DMS153 treated with DMSO at 0.1 percent for 48 hours (cell line): ENCODE measurements around the gene CBR3.
"Not testable (repeated sequence)": the region's sequence is repeated elsewhere in the genome, so short reads cannot be mapped to it uniquely, and the experiment has no call there.

Source experiments
- DNase-seq: peaks from one replicate; lab custom pipeline; 2025; ENCODE audit not compliant: unreplicated experiment; lab: John Stamatoyannopoulos, UW

CBR3 gene

DNA sequence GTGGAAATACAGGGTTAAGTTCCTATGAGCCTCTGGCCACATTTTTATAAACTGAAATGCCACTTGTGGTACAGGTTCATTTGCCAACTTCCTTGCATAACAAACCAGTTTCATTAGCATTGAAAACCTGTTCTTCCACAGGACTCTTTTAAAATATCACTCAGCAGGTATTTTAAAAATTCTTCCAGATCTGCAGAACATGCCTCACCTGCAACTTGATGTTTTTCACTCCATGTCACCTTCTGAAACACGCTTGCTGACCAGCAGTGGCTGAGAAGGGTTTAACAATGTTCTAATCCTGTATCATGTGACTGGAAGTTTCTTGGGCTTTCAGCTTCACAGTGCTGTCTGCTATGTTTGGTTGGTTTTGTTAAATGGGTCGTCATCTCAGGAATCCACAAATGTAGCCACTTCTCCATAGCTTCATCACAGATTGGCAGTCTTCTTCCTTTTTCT, 17.6 kb upstream of the CBR3 start:
- DNase-seq: no peak

- no peak for DNase-seq
Measured at GRCh38 chr21:36120304-36120888, 14.5 kb upstream of the CBR3 start.

- no peak for DNase-seq
Measured at GRCh38 chr21:36122977-36123376, 11.9 kb upstream of the CBR3 start.

DNA sequence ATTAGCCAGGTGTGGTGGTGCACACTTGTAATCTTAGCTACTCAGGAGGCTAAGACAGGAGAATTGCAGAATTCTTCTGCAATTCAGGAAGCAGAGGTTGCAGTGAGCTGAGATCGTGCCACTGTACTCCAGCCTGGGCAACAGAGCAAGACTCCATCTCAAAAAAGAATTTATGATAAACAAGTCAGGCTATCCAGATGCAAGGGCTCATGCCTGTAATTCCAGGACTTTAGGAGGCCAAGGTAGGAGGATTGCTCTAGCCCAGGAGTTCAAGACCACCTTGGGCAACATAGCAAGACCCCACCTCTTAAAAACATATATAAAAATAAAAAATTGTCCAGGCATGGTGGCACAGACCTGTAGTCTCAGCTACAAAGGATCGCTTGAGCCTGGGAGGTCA, 10.5 kb upstream of the CBR3 start:
- DNase-seq: no peak

DNA sequence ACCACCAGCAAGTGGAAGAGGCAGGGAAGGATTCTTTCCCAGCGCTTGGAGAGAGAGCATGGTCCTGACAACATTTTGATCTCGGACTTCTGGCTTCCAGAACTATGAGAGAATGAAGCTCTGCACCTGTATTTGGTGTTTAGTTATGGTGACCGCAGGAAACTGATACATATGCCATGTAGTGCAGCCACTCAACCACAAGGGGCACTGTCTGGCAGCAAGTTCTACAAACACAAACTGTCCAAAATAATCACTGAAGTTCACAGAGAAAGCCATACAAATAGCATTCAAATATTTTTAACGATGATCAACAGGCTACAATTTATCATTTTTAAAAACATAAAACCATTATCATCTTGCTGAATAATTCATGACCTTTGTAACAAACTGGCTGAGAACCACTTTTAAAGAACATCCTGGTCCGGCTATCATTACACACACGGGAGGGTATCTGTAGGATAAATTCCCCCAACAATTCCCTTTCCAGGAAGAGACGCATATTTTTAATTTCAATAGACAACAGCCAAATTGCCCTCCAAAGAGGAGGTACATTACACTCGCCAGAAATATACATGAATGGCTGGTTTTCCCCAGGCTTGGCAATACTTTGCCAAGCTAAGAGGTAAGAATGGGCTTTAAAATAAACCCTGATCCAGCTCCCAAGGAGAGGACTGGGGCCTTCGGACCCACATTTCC, 9.2 kb upstream of the CBR3 start:
- peak; percentile 36 for DNase-seq

- DNase-seq: no peak
Measured at GRCh38 chr21:36126208-36126565, 8.7 kb upstream of the CBR3 start.

GRCh38 chr21:36126621-36127110, 8.2 kb upstream of the CBR3 start:
- no peak for DNase-seq

- DNase-seq: no peak
Measured at GRCh38 chr21:36127250-36127904, 7.5 kb upstream of the CBR3 start.

DNA sequence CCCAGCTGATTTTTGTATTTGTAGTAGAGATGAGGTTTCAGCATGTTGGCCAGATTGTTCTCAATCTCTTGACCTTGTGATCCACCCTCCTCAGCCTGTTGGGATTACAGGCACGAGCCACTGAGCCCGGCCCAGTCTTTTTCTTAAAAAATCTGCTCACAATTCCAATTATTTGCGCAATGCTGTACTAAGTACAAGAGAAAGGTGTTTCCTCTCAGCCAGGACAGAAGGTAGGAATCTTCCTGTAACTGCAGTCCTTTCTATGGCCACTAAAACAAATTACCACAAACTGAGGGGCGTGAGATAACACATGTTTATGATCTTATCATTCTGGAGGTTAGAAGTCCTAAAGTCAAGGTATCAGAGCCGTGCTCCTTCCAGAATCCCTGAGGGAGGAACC, 6.9 kb upstream of the CBR3 start:
- no peak for DNase-seq

DNA sequence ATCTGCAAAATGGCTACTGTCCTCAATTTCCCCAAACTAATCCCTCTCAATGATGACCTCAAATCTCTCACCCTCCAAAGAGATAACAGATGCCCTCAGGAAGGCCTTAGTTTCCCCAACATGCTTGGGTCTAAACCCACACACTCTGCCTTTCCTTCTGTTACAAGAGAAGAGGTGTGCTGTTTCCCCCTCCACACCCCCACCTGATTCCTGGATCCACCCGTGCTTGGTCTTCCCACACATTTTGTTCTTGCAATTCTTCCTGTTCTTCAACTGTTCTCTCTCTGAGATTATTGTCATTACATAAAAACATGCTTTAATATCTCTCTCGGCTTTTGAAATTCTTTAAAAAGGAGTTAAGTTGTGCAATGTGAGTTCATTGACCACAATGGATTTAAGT, 5.7 kb upstream of the CBR3 start:
- DNase-seq: no peak

- DNase-seq: not testable (repeated sequence)
Measured at GRCh38 chr21:36130414-36130762, 4.5 kb upstream of the CBR3 start.

DNA sequence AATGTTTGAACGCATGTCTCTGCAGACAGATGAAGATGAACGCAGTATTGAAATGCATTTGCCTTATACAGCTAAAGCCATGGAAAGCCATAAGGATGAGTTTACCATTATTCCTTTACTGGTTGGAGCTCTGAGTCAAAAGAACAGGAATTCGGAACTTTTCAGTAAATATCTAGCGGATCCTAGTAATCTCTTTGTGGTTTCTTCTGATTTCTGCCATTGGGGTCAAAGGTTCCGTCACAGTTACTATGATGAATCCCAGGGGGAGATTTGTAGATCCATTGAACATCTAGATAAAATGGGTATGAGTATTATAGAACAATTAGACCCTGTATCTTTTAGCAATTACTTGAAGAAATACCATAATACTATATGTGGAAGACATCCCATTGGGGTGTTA, 4.0 kb upstream of the CBR3 start:
- DNase-seq: not testable (repeated sequence)

- no peak for DNase-seq
Measured at GRCh38 chr21:36132696-36133095, 2.2 kb upstream of the CBR3 start.

- DNase-seq: peak; percentile 44
Measured at GRCh38 chr21:36135391-36136102, 668 bp downstream of the CBR3 start.

DNA sequence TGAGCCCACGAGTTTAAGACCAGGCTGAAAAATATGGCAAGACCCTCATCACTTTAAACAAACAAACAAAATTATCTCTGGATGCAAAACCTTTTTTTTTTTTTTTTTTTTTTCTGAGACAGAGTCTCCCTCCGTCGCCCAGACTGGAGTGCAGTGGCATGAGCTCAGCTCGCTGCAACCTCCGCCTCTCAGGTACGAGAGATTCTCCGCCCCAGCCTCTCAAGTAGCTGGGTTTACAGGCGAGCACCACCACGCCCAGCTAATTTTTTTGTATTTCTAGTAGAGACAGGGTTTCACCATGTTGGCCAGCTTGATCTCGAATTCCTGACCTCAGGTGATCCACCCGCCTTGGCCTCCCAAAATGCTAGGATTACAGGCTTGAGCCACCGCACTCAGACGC, 4.9 kb downstream of the CBR3 start:
- not testable (repeated sequence) for DNase-seq

GRCh38 chr21:36141513-36141925, 6.6 kb downstream of the CBR3 start:
- DNase-seq: peak; percentile 96

DNA sequence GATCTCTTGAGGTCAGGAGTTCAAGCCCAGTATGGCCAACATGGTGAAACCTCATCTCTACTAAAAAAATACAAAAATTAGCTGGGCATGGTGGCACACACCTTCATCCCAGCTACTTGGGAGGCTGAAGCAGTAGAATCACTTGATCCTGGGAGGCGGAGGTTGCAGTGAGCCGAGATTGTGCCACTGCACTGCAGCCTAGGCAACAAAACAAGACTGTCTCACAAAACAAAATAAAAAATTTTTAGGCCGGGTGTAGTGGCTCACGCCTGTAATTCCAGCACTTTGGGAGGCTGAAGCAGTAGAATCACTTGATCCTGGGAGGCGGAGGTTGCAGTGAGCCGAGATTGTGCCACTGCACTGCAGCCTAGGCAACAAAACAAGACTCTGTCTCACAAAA, 9.4 kb downstream of the CBR3 start:
- DNase-seq: not testable (repeated sequence)

DNA sequence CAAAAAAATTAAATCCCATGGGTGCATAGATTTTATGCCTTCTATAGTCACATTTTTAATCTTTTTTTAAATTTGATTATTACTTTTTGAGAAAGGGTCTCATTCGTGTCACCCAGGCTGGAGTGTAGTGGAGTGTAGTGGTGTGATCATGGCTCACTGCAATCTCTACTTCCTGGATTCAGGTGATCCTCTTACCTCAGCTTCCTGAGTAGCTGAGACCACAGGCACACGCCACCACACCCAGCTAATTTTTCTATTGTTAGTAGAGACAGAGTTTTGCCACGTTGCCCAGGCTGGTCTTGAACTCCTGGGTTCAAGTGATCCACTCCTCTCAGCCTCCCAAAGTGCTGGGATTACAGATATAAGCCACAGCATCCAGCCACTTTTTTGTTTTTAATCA, 10.4 kb downstream of the CBR3 start:
- DNase-seq: no peak

DNA sequence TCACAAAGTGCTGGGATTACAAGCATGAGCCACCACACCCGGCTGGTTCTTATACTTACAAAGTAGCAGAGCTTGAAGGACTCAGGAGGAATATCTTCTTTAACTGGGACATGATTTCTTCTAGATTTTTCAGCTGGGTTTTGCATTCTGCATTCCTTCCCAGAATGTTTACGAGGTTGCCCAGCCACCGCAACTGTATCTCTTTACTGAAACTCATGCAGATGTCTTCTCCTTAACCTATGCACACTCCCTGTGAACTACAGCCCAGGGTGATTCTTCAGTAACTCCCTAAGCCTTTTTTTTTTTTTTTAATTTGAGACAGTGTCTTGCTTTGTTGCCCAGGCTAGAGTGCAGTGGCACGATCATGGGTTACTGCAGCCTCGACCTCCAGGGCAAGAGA, 13.0 kb downstream of the CBR3 start:
- DNase-seq: no peak

- DNase-seq: no peak
Measured at GRCh38 chr21:36148886-36149285, 14.0 kb downstream of the CBR3 start.

DNA sequence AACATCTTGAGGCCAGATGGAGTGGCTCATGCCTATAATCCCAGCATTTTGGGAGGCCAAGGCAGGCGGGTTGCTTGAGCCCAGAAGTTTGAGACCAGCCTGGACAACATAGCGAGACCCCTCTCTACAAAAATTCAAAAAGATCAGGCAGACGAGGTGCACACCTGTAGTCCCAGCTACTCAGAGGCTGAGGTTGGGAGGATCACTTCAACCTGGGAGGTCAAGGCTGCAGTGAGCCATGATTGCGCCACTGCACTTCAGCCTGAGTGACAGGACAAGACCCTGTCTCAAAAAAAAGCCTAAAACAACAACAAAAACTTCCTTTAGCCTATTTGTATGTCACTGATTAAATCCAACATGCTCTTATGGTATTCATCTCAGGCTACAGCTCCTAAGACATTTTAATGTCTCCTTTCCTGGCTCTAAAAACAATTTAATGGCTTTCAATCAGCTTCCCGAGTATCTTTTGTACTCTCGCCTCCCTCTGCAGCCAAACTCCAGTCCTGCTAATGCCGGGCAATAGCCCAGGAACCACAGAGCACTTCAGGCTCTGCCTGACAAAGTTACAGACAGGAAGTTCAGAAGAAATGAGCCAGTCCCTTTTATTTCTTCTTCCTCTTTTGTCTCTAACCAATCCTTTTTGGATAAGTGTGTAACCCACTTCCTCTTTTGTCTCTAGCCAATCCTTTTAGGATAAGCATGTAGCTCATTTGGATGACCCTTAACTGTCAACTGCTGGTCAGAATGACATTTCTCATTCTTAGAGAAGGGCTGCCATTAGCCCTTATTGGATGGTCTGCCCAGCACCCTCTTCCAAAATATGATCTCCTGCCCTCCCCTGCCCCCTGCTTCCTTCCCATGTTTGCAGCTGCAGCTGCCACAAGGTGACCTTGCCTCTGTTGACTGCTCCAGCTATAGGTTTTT, 15.2 kb downstream of the CBR3 start:
- peak; percentile 7 for DNase-seq
